NCI-H82 (cell line): ENCODE measurements around the gene DCLRE1B.

Source experiments
- DNase-seq: peaks from one replicate; lab custom pipeline; 2025; lab: John Stamatoyannopoulos, UW

DCLRE1B gene

DNA sequence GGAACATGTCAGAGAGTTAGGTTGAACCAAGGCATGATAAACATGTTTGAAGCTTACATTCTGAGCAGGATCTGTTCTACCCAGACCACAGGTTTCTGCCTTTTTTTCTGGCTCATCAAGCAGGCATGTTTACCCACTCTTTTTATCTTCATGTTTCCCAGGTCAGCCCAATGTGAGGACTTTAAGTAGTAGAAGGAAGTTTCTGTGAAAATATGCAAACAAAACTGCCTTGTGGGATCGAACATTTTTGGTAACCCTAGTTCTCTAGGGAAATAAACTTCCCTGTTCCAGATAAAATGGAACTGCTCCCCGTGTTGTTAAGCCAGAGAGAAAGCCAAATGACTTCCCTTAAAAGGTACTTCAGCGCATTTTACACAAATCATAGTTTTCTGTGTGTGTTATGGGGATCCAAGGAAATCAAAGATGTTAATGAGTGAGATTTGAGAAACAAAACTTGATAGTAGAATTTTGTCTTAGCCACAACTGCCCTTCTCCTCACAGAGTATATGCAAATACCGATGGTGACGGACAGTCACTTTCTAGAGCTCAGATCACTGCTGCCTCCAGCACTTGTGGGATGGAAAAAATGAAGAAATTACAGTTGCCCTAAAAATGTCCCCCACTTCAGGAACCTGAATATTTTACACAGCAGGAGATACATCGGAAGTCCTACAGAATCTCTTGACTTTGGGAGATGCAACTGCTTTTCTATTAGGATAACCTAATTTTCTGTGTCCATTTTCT, 23.2 kb downstream of the DCLRE1B start:
- DNase-seq = no peak

DNA sequence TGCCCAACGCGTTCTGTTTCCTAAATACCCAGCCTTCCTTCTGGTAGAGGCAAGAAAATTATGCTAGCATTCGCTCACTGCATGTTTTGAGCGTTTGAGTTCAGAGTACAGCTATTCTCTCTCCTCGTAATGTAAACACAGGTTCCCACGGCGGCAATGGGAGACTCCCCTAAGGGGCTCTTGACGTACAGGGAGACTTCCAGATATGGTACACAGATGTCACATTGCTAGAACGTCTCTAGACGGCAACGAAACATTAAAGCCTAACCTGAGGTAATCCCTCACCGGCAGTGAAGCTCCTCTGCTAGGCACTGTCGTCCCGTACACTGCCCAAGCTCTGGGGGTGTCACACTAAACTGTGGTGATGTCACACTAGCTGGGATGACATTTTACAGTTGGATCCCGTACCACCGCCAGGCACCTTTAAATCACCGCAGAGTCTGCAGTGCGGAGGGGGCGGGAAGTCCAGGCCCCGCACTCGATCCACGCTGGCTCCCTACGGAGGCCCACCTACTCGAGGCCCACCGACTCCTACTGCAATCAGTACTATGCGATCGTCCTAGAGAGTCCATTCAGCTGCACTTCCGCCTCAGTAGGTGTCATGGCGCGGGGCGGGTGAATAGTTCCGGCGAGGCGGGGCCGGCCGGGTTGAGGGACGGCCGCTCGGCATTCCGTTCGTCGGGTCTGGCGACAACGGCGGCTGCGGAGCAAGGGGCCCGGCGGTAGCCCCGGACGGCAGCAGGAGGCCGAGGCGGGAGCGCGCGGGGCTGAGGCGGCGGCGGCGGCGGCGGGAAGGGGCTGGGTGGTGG, 24.0 kb downstream of the DCLRE1B start, which contains the start of gene HIPK1:
HIPK1 (plus strand) TSS at position 384 of the 809 bp plus-strand sequence.
- peak; percentile 98 for DNase-seq

DNA sequence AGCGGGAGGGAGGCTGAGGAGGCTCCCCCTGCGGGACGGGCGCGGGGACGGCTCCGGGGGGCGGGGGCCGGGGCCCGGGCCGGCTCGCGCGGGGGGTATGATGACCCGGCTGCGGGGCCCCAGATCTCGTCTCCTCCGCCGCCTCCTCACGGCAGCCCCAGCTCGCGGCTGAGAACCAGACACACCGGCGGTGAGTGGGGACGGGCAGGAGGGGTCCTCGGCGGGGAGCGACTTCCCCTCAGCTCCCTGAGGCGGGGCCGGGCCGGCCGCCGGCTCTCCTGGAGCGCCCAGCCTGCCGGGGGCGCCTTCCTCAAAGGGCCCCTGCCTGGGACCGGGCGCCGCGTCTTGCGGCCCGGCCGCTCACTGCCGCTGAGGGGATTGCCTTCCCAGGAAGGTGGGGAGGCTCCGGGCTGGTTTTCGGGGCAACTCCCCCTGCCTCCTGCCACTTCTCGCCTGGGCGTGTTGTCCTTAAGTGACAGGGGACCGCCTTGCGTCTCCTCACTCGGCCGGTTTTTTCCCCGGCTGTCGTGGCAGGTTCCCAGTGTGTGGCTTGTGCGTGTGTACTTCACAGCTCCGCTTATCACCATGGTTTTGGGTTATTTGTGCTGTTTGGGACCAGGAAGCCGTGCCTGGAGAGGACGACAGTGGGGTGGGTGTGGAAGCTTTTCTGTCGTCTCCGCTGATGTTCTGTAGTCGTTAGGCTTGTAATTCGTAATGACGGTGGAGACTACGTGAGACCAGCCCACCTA, 24.8 kb downstream of the DCLRE1B start:
- DNase-seq = peak; percentile 66

DNA sequence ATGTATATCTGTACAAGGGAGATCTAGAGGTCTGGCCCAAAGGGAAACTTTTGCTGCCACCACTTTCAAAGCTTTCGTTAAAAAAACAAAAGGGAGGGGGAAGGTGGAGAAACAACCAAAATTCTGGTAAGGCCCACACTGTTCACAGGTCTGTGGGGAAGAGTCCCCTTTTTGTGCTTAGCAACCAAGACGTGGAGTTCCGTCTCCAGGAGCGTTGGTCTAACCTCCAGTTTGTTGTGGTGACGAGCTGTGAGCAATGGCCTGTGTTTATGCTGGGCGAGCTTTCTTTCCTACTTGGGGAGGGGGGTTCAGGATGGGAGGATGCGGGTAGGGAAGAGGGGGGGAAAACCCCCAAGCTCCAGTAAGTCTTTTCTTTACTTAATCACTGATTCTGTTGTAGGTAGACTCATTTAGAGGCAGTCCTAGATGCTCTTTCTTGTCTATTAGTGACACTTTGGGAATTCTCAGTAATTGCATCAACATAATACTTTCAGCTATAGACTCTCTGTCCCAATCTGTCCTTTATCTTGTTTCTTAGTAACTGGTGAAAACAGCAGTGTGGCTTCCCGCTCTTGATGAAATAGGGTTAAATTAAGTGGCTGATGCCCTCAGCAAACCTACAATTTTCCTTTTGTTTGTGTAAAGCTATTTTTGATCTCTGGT, 25.5 kb downstream of the DCLRE1B start:
- DNase-seq = peak; percentile 75

DNA sequence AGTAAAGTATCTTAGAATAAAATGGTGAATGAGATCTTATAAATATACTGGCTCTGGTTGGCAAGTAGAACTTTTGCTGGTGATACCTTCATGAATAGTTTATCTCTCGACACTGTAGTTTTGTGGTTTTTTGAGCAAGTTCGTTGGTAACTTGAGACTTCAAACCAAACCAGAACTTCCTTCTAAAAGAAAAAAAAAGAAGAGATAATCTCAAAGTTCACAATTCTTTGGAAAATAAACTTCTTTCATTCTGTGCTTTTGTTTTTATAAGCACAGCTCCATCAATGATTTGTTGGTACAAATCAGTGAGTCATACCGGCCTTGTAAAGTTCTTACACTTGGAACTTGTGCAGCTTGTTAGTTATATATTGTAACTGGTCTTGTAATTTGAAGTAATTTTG, 26.3 kb downstream of the DCLRE1B start:
- DNase-seq = no peak

DNA sequence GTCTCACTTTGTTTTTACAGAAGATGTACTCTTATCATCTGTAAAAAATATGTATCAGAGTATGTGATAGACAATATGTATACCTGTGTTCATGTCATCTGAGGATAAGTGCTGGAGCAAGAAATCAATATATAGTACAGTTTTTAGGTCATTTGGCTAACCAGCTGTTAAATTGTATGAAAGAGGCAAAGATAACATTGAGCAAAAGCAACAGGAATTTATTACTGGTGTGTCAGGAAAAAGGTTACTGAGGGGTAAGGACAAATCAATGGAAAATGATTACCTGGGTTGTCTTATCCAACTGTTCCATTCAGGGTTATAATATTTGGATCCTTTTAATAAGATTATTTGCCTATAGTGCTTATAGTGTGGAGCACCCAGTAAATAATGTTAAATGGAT, 28.9 kb downstream of the DCLRE1B start:
- DNase-seq = no peak

DNA sequence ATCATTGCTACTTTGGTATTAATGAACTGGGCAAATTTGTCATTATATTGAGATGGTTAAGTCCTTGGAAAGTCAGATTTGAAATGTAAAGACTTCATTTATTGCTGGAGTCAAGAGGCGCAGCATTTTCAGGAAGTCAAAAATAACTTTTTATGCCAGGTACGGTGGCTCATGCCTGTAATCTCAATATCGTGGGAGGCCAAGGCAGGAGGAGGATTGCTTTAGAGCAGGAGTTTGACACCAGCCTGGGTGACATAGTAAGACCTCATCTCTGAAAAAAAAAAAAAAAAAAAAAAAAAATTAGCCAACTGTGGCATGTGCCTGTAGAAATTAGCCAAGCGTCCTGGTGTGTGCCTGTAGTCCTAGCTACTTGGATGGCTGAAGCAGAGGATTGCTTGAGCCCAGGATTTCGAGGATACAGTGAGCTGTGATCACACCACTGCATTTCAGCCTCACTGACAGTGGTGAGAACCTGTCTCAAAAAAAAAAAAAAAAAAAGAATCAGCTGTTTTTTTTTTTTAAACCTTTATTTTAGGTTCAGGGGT, 29.5 kb downstream of the DCLRE1B start:
- DNase-seq = no peak

DNA sequence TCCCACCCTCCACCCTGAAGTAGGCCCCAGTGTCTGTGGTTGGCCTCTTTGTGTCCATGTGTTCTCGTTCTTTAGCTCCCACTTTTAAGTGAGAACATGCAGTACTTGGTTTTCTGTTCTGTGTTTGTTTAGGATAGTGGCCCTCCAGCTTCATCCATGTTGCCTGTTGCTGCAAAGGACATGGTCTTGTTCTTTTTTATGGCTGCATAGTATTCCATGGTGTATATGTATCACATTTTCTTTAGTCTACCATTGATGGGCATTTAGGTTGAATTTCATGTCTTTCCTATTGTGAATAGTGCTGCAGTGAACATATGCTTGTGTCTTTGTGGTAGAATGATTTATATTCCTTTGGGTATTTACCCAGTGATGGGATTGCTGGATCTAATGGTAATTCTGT, 30.1 kb downstream of the DCLRE1B start:
- DNase-seq = no peak

DNA sequence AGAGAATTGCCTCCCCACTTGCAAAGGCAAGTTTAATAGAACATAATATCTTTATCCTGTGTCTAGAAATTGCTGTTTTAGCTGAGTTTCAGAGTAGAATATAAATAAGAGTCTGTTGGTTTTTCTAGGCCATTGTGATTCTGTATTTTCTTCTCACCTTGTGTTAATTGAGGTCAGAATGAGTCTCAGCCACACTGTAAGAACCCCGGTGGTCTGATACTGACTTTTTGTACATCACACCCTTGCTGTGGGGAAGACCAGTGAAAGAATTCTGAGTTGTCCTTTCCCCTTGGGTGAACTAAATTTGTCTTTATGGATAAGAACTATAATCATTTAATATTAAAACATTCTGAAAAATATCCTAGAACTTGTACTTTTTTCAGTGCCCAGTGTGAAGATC, 30.8 kb downstream of the DCLRE1B start:
- no peak for DNase-seq

DNA sequence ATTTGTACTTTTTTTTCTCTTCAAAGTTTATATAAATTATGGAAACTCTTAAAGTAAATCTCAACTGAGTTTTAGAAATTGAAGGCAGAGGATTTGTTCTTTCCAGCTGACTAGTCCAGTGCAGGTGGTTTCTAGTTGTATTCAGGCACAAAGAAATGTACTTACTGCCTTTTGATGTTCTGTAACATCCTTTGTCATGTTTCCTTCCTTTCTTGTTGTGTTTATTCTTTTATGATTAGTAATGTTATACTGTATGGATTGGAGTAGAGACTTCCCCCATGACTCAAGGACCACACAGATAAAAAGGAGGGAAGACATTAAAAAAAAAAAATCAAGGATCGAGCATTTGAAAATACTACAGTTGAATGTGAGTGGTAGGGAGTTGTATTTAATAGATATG, 32.0 kb downstream of the DCLRE1B start:
- no peak for DNase-seq

DNA sequence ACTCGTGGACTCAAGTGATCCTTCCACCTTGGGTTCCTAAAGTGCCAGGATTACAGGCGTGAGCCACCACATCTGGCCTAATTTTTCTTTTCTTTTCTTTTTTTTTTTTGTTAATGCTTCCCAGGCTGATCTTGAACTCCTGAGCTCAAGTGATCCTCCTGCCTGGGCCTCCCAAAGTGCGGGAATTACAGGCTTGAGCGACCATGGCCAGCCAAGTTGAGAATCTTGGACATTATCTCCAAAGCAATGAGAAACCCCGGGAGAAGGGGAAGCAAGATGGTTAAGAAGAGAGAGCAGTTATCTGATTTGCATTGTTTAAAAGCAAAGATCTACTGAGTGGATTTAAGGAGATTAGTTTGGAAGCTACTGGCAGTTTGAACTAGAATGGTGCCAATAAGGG, 33.1 kb downstream of the DCLRE1B start:
- DNase-seq = peak; percentile 85

DNA sequence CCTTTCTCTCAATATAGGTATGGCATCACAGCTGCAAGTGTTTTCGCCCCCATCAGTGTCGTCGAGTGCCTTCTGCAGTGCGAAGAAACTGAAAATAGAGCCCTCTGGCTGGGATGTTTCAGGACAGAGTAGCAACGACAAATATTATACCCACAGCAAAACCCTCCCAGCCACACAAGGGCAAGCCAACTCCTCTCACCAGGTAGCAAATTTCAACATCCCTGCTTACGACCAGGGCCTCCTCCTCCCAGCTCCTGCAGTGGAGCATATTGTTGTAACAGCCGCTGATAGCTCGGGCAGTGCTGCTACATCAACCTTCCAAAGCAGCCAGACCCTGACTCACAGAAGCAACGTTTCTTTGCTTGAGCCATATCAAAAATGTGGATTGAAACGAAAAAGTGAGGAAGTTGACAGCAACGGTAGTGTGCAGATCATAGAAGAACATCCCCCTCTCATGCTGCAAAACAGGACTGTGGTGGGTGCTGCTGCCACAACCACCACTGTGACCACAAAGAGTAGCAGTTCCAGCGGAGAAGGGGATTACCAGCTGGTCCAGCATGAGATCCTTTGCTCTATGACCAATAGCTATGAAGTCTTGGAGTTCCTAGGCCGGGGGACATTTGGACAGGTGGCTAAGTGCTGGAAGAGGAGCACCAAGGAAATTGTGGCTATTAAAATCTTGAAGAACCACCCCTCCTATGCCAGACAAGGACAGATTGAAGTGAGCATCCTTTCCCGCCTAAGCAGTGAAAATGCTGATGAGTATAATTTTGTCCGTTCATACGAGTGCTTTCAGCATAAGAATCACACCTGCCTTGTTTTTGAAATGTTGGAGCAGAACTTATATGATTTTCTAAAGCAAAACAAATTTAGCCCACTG, 35.5 kb downstream of the DCLRE1B start:
- DNase-seq = no peak

DNA sequence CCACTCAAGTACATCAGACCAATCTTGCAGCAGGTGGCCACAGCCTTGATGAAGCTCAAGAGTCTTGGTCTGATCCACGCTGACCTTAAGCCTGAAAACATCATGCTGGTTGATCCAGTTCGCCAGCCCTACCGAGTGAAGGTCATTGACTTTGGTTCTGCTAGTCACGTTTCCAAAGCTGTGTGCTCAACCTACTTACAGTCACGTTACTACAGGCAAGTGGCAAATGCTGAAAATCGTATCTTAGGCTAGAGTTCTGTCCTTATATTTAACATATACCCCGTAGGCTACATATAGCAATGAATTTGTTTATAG, 36.1 kb downstream of the DCLRE1B start:
- DNase-seq = no peak

DNA sequence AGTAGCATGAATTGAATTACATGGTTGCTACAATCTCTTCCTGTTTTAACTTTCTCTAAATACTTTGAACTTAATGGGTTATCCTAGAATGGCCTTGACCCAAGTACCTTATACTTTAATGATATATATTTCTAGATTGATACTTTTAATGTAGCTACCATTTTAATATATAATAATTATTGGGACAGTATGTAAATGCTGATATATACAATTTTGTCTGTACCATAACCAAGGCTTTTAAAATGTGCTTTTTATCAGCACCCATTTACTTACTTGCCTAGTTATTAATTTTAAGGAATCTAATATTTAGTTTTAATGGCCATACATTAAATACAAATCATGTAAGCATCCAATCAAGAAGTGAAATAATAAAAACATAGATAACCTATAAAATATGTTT, 37.4 kb downstream of the DCLRE1B start:
- DNase-seq = no peak

DNA sequence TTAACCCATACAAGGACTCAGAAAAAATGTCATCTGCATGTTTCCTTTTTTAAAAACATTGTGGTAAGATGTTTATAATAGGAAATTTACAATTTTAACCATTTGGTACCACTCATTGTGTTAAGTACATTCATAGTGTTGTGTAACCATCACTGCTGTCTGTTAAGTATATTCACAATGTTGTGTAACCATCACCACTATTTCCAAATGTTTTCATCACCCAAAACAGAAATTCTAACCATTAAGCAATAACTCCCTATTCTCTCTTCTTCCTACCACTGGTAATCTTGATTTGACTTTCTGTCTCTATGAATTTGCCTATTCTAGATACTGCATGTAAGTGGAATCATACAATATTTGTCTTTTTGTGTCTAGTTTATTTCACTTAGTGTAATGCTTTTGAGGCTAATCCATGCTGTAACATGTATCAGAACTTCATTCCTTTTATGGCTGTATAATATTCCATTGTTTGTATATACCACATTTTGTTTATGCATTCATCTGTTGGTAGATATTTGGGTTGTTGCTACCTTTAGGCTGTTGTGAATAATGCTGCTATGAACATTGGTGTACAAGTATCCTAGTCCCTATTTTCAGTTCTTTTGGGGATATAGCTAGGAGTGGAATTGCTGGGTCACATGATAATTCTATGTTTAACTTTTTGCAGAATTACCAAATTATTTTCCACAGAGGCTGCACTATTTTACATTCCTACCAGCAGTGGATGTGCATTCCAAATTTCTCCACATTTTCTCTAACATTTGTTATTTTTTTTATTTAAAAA, 38.1 kb downstream of the DCLRE1B start:
- no peak for DNase-seq

DNA sequence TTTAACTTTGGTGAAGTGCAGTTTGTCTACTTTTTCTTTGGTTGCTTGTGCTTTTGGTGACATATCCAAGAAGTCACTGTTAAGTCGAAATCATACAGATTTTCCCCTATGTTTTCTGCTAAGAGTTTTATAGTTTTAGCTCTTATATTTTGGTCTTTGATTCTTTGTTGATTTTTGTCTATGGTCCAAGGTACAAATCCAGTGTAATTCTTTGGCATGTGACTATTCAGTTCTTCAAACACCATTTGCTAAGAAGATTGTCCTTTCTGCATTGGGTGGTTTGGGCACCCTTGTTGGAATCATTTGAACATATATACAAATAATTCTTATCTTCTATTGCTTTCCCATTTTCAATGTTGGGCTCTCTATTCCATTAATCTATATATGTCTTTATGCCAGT, 40.2 kb downstream of the DCLRE1B start:
- DNase-seq = no peak

DNA sequence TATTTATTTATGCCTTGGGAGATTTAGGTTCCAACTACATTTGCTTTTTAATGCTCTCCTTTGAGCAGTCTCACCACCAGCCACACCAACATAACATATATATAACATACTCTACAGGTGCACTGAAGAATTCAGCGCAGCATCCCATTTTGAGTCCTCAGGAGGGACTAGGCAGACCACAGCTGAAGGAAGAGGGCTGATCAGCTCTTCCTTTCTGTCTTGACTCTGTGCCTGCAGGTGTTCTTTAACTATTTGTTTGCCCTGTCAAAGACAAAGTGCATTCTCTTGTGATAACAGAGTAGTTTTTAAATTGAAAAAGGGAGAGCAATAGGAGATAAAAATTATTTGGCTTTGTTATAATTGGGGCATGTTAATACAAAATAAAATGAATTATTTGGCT, 41.0 kb downstream of the DCLRE1B start:
- peak; percentile 36 for DNase-seq

DNA sequence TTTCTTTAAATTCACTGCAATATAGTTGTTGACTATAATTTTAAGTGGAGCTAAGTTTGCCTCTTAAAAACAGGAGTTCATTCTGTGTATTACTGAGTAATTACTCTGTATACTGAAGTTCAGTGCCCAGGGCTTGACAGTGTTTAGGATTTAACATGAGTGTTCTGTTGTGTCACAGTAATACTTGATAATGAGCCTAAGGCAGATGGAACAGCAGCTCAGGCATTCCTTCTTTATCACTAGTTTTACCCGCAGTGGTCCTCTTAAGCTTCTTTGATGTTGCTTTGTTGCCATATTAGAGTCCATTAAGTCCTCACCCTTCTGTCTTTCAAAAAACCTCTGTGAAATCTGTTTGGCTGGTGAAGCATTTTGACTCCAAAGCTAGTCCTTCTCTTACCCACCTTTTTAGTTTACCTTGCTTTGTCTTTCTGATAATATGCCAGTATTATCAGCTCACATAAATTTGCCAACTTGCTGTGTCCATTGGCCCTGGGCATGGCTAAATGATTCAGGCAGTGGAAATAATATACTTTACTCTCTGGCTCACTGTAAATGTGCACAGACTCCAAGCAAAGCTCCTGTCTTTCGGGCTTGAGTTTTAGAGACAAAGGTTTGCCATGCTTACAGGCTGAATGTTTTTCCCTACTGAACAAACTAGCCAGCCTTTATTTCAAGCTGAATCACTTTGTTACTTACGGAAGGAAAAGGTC, 41.7 kb downstream of the DCLRE1B start:
- peak; percentile 98 for DNase-seq

DNA sequence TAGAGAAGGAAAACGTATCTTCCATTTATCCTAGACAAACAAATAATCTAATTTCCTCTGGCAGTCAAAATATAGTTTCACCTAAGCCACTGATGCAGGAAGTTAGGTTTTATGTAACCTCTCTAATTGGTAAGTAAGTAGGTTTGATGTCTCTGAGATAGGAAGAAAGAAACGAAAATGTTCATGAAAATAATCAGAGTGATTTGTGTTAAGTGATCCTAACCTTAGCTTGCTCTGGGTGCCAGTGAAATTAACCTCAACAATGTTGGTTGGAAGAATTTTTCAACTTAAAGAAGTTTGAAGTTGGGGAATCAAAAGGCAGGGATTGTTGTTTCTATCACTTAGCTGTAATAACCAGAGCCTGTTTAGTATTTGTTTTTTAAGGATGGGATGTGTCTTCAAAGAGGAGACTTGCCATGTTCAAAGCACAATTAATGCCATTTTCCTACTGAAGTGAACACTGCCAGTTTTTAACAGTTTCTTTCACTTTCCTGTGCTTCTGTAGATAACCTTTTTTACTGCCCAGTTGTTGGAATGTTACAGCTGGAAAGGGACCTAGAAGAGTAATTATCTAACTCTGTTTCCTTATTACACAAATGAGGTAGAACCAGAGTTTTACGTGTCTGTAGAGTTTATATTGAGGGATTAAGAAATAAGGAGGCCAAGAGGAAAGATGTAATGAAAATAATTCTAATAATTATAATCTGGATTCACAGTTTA, 42.4 kb downstream of the DCLRE1B start:
- no peak for DNase-seq
